Stimulated activated CD8-positive, alpha-beta memory T cell treated with anti-CD3 and anti-CD28 coated beads, Interleukin-4, amount 100 ng/mL, for 48 hours (primary cell): Measurements from ENCODE around the gene STAT3.
"Not testable (repeated sequence)": the region's sequence is repeated elsewhere in the genome, so short reads cannot be mapped to it uniquely, and the experiment has no call there.

Experiments
- DNase-seq: peaks from one replicate; pipeline ENCODE4 v3.0.0-alpha.2; 2020

The STAT3 gene

DNA sequence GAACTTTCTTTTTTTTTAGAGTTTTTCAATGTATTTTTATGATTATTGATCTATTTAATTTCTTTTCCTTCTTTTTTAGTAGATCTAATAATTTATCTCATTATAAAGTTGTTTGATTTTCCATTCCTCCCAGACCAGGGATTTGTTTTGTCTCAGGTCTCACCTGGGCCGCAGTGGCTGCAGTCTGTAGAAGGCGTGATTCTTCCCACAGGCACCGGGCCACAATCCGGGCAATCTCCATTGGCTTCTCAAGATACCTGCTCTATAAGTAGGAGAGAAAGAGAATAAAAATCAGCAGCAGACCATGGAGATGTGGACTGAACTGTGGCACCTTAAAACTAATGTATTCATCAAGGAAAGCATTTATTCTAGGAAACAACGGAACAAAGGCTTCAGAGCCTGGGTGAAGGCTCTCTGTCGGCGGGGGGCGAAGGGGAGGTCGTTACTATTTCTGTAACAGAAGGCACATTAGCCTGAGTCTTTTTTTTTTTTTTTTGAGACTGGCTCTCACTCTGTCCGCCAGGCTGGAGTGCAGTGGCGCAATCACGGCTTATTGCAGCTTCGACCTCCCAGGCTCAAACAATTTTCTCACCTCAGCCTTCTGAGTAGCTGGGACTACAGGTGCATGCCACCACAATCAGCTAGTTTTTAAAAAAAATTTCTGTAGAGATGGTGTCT lies 42.7 kb downstream of the STAT3 start:
- peak; percentile 2 for DNase-seq

DNA sequence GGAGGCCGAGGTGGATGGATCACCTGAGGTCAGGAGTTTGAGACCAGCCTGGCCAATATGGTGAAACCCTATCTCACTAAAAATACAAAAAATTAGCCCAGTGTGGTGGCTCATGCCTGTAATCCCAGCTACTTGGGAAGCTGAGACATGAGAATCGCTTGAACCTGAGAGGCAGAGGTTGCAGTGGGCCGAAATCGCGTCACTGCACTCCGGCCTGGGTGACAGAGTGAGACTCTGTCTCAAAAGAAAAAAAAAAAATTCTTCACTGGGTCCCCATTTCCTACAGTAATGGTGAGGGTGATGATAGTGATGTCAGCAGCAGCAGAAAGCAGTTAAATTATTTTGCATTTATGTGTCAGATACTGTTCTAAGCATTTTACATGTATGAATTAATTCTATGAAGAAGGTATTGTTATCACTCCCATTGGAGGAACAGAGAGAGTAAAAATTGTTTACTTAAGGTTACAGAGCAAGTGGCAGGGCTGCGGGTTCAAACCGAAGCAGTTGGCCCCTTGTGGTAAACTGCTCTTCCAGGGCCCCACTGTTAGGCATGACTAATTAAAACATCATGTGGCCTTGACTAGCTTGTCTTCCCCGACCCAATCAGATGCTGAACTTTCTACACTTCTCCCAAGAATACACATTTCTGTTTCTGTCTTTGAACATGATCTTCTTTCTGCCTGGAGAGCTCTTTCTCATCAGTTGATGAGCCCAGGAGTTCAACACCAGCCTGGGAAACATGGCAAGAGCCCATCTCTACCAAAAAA lies 45.8 kb downstream of the STAT3 start:
- peak; percentile 63 for DNase-seq

DNA sequence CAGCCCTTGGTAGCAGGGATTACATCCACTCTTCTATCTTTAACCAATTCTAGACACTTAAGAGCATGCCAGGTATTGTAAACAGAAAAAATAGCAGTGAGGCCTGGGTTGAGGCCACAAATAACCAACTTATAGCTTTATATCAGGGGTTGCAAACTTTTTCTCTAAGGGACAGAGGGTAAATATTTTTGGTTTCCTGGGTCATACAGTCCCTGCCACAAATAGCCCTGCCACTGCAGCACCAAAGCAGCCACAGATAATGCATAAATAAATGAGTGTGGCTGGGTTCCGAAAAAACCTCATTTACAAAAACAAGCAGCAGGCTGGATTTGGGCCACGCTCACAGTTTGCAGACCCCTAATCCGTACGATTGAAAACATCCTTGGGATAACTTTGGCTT lies 46.7 kb downstream of the STAT3 start:
- DNase-seq = no peak

DNA sequence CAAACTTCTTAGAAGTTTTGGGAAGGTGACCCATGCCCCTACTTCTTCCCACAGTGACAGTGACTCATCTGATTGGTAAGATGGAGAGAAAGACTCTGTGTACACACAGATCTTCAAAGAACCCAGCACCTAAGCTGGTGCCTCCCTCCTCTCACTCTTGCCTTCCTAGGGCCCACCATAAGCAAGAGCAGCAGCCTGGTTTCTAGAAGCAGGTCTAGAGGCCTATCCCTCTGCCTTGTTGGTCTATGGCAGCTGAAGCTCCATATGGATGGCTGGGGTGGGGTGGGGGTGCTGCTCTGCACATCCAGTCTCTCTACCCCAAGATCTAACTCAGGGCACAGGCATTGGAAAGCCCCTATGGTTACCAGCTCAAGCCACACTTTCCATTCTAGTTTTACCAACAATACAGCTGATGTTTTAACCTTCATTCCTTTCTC lies 47.5 kb downstream of the STAT3 start:
- peak; percentile 66 for DNase-seq

DNA sequence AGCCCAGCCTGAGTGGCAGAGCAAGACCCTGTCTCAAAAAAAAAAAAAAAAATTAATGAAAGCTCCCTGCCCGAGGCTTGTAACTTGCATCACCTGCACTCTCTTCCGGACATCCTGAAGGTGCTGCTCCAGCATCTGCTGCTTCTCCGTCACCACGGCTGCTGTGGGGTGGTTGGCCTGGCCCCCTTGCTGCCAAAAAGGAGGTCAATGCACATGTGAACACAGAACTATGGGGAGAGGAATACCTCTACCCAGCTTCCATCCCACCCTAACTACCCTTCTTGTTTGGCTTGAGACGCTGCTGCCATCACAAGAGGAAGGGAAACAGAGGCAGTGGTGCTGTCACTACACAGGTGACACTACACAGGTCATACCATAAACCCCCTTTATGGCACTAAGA lies 49.0 kb downstream of the STAT3 start:
- DNase-seq = no peak

- DNase-seq = no peak
Observed at GRCh38 chr17:42338427-42338985, 49.7 kb downstream of the STAT3 start.

DNA sequence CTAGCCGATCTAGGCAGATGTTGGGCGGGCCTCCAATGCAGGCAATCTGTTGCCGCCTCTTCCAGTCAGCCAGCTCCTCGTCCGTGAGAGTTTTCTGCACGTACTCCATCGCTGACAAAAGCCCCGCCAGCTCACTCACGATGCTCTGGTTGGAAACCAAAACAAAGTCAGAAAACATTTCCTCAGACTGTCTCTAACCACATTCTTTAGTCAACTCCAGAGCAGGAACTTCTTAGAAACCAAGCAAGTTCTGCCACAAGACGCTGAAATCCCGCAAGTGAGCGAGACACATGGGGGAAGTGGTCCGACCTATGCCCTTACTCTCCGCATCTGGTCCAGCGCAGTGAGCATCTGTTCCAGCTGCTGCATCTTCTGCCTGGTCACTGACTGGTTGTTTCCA lies 50.8 kb downstream of the STAT3 start:
- peak; percentile 78 for DNase-seq

DNA sequence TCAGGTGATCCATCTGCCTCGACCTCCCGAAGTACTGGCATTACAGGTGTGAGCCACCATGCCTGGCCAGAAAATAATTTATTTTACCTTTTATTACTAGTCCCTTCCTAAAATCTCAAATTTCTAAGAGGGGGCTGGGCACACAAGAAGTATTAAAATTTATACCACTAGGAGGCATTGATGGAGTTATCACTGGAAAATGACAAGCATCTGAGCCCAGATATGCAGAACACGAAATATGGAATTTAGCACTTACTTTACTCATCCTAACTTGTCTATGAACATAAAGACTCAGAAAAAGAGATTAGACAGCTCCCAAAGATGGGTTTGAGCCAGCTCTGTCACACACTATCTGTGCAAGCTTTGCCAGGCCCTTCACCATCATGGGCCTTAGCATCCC lies 53.6 kb downstream of the STAT3 start:
- DNase-seq = peak; percentile 8

- peak; percentile 57 for DNase-seq
Observed at GRCh38 chr17:42333053-42333452, 55.2 kb downstream of the STAT3 start.

GRCh38 chr17:42329025-42329976 lies 58.9 kb downstream of the STAT3 start:
- DNase-seq = no peak

GRCh38 chr17:42325026-42325425 lies 63.2 kb downstream of the STAT3 start:
- no peak for DNase-seq

- no peak for DNase-seq
Observed at GRCh38 chr17:42323268-42323773, 64.9 kb downstream of the STAT3 start.

DNA sequence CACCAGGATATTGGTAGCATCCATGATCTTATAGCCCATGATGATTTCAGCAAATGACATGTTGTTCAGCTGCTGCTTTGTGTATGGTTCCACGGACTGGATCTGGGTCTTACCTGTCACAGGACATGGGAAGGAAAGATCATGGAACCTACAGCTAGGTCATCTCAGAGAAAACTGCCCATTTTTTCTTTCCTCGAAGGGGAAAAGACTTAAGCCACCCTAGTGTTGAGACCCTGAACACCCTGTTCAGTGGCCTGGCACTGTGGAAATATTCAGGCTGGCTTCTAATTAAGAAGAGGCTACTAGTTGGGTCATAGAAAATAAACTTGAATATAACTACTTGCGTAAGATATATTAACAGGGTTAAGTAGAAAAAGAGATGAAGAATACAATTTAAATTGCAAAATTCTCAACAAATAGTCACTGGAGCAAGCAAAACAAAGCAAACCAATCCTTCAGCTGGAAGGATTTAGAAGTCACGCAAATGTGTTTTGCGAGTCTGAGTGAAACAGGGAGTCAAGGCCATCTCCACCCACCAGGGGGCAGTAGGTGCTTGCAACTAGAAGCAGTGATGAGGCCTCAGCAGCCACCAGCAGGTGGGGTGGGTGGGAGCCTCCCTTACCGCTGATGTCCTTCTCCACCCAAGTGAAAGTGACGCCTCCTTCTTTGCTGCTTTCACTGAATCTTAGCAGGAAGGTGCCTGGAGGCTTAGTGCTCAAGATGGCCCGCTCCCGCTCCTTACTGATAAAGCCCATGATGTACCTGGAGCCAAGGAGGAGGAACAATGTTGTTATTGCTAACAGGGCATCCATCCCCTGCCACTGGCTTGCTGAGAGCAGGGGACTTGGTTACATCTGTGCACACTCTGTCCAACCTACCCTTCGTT lies 65.6 kb downstream of the STAT3 start:
- DNase-seq = peak; percentile 98

GRCh38 chr17:42321555-42321954 lies 66.7 kb downstream of the STAT3 start:
- no peak for DNase-seq

DNA sequence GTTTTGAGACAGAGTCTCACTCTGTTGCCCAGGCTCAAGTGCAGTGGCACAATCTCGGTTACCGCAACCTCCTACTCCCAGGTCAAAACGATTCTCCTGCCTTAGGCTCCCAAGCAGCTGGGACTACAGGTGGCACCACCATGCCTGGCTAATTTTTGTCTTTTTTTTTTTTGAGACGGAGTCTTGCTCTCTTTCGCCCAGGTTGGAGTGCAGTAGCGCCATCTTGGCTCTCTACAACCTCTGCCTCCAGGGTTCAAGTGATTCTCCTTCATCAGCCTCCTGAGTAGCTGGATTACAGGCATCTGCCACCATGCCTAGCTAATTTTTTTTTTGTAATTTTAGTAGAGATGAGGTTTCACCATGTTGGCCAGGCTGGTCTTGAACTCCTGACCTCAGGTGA lies 70.3 kb downstream of the STAT3 start:
- DNase-seq = not testable (repeated sequence)

- no peak for DNase-seq
Observed at GRCh38 chr17:42317266-42317845, 70.9 kb downstream of the STAT3 start.

- DNase-seq = no peak
Observed at GRCh38 chr17:42316755-42317154, 71.5 kb downstream of the STAT3 start.

DNA sequence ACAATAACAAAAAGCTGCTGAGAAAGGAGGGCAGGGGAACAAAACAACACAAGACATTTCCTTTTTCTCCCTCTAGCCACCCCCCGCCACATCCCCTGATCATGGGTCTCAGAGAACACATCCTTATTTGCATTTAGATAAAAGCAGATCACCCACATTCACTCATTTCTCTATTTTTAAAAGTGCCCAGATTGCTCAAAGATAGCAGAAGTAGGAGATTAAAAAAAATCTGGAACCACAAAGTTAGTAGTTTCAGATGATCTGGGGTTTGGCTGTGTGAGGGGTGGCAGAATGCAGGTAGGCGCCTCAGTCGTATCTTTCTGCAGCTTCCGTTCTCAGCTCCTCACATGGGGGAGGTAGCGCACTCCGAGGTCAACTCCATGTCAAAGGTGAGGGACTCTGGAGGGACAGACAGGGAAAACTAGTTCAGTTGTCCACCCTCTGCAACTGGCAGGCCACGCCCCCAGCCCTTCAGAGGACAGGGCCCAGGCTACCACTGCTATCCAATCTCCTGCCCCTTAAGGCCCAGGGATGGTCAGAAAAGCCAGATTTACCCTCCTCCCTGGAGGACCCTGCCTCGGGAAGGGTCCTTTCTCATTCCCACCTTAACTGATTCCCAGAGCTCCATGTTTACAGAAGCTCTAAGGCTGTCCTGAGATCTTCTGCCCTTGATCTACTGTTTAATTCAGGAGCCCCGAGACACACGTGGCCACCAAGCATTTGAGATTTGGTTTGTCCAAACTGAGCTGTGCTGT lies 72.7 kb downstream of the STAT3 start:
- no peak for DNase-seq

GRCh38 chr17:42313773-42314566 lies 74.3 kb downstream of the STAT3 start:
- DNase-seq = peak; percentile 55

- DNase-seq = no peak
Observed at GRCh38 chr17:42313389-42313772, 74.9 kb downstream of the STAT3 start.
